ENCODE data around the gene DNM3. TPM values are rescaled to one million over a fixed set of nuclear protein-coding genes. Genes with fewer than 3 reads are reported as not detected.

DNM3 gene
- total RNA-seq, 1 experiment from 2014 or later = 2.7 TPM

DNA sequence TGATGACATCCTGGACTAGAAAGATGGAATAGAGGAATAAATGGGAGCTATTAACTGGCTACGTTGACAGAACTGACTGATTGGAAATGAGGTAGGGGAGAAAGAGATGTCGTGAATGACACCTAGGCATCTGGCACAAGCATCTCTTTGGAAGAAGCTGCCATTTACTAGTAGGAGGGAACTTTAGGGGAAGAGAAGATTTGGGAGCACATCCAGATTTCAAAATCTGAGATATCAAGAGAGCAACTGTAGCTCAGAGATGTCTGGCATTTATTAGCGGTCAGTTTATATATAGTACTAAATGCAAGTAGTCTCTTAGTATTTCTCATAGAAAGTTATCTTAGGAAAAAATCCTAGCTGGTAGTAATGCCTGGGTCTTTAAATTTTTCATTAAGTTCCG is 447.3 kb downstream of the DNM3 start:
- no CpG with 5 or more reads among the region's 4 CpGs for WGBS (ENCODE audit: extremely low coverage, insufficient read length, low lambda C conversion rate)

More for the DNA sequence above, 447.3 kb downstream of the DNM3 start:
- H2BK5ac ChIP-seq (ENCODE audit: insufficient read length, low read length) = no peak overlapping the region
- no peaks in the 10 kb centered on the region for H3K79me2 ChIP-seq (ENCODE audit: insufficient read depth, low read length)
- H3T11ph ChIP-seq (ENCODE audit: low read length) = no peak overlapping the region
- no peak overlapping the region for H2BK20ac ChIP-seq (ENCODE audit: low read depth, low read length, poor library complexity, severe bottlenecking)
- H4K8ac ChIP-seq (replicated peaks; ENCODE audit: insufficient read length, low read depth, low read length) = no peak overlapping the region
- no peaks in the 10 kb centered on the region for H4K20me1 ChIP-seq (ENCODE audit: control insufficient read depth, insufficient read depth, insufficient read length)
- no peak overlapping the region for H2AFZ ChIP-seq (ENCODE audit: low read length)
- H3K4me3 Mint-ChIP-seq = no peak overlapping the region
- H2BK12ac ChIP-seq (ENCODE audit: insufficient read length, low read depth, low read length) = no peak overlapping the region
- DNase-seq = no peak
- H2BK120ac ChIP-seq (ENCODE audit: low read depth, low read length, poor library complexity, severe bottlenecking) = no peak overlapping the region
- H3K14ac ChIP-seq (ENCODE audit: insufficient read depth, low read length) = no peak overlapping the region
- no peak overlapping the region for H3K27ac ChIP-seq (ENCODE audit: insufficient read length, low read depth, low read length)
- H3K9ac ChIP-seq (ENCODE audit: extremely low read depth, insufficient read length, low read length) = no peak overlapping the region
- H3K9me3 Mint-ChIP-seq = no peaks in the 10 kb centered on the region
- no peaks in the 10 kb centered on the region for H3K23me2 ChIP-seq (ENCODE audit: insufficient read length, low read depth, low read length, poor library complexity, severe bottlenecking)
- H3K27me3 Mint-ChIP-seq (ENCODE audit: low read depth) = no peaks in the 10 kb centered on the region
- H3K79me1 ChIP-seq (ENCODE audit: insufficient read depth, low read depth, low read length, poor library complexity, severe bottlenecking) = no peaks in the 10 kb centered on the region
- H3K56ac ChIP-seq (ENCODE audit: insufficient read length, low read depth, low read length) = no peak overlapping the region
- TF ChIP-seq, protein P1, sequence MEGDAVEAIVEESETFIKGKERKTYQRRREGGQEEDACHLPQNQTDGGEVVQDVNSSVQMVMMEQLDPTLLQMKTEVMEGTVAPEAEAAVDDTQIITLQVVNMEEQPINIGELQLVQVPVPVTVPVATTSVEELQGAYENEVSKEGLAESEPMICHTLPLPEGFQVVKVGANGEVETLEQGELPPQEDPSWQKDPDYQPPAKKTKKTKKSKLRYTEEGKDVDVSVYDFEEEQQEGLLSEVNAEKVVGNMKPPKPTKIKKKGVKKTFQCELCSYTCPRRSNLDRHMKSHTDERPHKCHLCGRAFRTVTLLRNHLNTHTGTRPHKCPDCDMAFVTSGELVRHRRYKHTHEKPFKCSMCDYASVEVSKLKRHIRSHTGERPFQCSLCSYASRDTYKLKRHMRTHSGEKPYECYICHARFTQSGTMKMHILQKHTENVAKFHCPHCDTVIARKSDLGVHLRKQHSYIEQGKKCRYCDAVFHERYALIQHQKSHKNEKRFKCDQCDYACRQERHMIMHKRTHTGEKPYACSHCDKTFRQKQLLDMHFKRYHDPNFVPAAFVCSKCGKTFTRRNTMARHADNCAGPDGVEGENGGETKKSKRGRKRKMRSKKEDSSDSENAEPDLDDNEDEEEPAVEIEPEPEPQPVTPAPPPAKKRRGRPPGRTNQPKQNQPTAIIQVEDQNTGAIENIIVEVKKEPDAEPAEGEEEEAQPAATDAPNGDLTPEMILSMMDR (conservative IDR thresholded peaks at IDR 0.05) = no peak
- no peaks in the 10 kb centered on the region for H3K36me3 Mint-ChIP-seq (ENCODE audit: insufficient read depth in 1 of 3, low read depth in 3 of 3)
- H3K23ac ChIP-seq (ENCODE audit: insufficient read length, low read depth, low read length) = no peak overlapping the region
- H3K4me2 ChIP-seq (ENCODE audit: insufficient read depth, insufficient read length, low read length) = no peak overlapping the region
- H3K9me3 ChIP-seq (ENCODE audit: control insufficient read depth, low read depth, low read length) = no peaks in the 10 kb centered on the region
- no peak overlapping the region for H4K5ac ChIP-seq (ENCODE audit: insufficient read length, low read depth, low read length)
- no peaks in the 10 kb centered on the region for H3K4me1 ChIP-seq (ENCODE audit: insufficient read depth, low read length)
- no peak overlapping the region for H2BK15ac ChIP-seq (ENCODE audit: low read depth, low read length)
- no peak overlapping the region for H4K91ac ChIP-seq (ENCODE audit: insufficient read length, low read depth, low read length)
- H3K27ac Mint-ChIP-seq = no peak overlapping the region
- H2AK5ac ChIP-seq (ENCODE audit: insufficient read length, low read length) = no peak overlapping the region
- no peaks in the 10 kb centered on the region; the same call in 1 of the 2 replicates for H3K27me3 ChIP-seq (ENCODE audit: insufficient read depth, low read length)
- no peak overlapping the region for H3K18ac ChIP-seq (ENCODE audit: insufficient read length, low read depth, low read length)
- H3K4me1 Mint-ChIP-seq = no peaks in the 10 kb centered on the region
- H3K4ac ChIP-seq (ENCODE audit: low read depth, low read length) = no peak overlapping the region
